GM04503 (cell line): ENCODE results near the gene PCDHB2.
"Not testable (repeated sequence)": the region's sequence is repeated elsewhere in the genome, so short reads cannot be mapped to it uniquely, and the experiment has no call there.

Experiments
- DNase-seq: peaks from one replicate; pipeline ENCODE4 v3.0.0-alpha.2; 2012; ENCODE audit warnings: low read depth

The PCDHB2 gene

GRCh38 chr5:141135718-141136266, 41.4 kb downstream of the PCDHB2 start:
- DNase-seq: no peak

- DNase-seq: not testable (repeated sequence)
Measured at GRCh38 chr5:141137346-141137745, 42.9 kb downstream of the PCDHB2 start.
